Brain microvascular endothelial cell (primary cell): ENCODE results near the gene ACER3.
"Not testable (repeated sequence)": the region's sequence is repeated elsewhere in the genome, so short reads cannot be mapped to it uniquely, and the experiment has no call there.

Source experiments
- DNase-seq: peaks from one replicate; pipeline ENCODE4 v3.0.0-alpha.2; 2020
- H3K27ac ChIP-seq: fragments of 250-450 bp; sonication (Bioruptor Pico); 2 replicates; pipeline ENCODE4 v1.5.1; 2020; ENCODE audit warnings: mild to moderate bottlenecking, moderate library complexity
- H3K27me3 ChIP-seq: fragments of 250-450 bp; sonication (Bioruptor Pico); replicated peaks from 2 replicates; pipeline ENCODE4 v1.5.1; 2020; ENCODE audit warnings: mild to moderate bottlenecking
- H3K36me3 ChIP-seq: fragments of 250-450 bp; sonication (Bioruptor Pico); replicated peaks from 2 replicates; pipeline ENCODE4 v1.5.1; 2020; ENCODE audit warnings: mild to moderate bottlenecking
- H3K4me3 ChIP-seq: 2 replicates; pipeline ENCODE4 v1.5.1; 2011; ENCODE audit warnings: low read depth, mild to moderate bottlenecking, control low read depth, low read length, moderate library complexity
- in situ Hi-C: cut with HindIII; loops from 2 replicates; pipeline ENCODE4 v1.10.0; 2017; ENCODE audit warnings: low sequenced_read_pairs, low pct_ligation_motif_present
- TF ChIP-seq, protein P1 (sequence below): IDR thresholded peaks from 2 replicates; pipeline ENCODE4 v1.5.1; 2011; ENCODE audit warnings: low read depth, mild to moderate bottlenecking, moderate library complexity, low read length, control low read depth, inconsistent platforms; ENCODE audit errors: missing control alignments

ACER3 gene

DNA sequence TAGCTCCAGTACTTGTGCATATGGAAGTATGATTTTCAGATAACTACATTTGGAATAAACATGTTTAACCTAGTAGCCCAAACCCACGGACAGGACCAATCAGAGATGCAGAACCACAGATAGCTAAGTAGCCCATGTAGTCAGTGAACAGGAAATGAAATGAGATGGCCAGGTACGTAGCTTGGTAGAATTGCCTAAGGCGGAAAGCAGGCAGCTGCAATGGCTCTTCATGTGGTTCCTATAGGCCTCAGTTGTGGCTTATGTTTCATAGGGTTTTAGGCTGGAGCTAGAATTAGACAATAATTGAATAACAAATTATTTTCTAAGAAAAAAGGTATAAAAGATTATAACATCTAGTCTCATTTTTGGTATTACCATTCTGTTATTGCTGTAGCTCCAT lies 87.1 kb downstream of the ACER3 start:
- Histone ChIP-seq H3K36me3 (no peaks in the 10 kb centered on the region), H3K4me3 (no peak overlapping the region), H3K27me3 (no peaks in the 10 kb centered on the region), H3K27ac (no peak overlapping the region)
- in situ Hi-C loops, result no loop called here
- no peak for DNase-seq
- TF ChIP-seq, protein P1, sequence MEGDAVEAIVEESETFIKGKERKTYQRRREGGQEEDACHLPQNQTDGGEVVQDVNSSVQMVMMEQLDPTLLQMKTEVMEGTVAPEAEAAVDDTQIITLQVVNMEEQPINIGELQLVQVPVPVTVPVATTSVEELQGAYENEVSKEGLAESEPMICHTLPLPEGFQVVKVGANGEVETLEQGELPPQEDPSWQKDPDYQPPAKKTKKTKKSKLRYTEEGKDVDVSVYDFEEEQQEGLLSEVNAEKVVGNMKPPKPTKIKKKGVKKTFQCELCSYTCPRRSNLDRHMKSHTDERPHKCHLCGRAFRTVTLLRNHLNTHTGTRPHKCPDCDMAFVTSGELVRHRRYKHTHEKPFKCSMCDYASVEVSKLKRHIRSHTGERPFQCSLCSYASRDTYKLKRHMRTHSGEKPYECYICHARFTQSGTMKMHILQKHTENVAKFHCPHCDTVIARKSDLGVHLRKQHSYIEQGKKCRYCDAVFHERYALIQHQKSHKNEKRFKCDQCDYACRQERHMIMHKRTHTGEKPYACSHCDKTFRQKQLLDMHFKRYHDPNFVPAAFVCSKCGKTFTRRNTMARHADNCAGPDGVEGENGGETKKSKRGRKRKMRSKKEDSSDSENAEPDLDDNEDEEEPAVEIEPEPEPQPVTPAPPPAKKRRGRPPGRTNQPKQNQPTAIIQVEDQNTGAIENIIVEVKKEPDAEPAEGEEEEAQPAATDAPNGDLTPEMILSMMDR, result no peak

GRCh38 chr11:76955459-76956114 lies 94.9 kb downstream of the ACER3 start:
- in situ Hi-C loops, result no loop called here
- TF ChIP-seq, protein P1, result no peak
- Histone ChIP-seq H3K36me3 (no peaks in the 10 kb centered on the region), H3K27me3 (no peaks in the 10 kb centered on the region), H3K4me3 (no peak overlapping the region), H3K27ac (no peak overlapping the region)
- no peak for DNase-seq

DNA sequence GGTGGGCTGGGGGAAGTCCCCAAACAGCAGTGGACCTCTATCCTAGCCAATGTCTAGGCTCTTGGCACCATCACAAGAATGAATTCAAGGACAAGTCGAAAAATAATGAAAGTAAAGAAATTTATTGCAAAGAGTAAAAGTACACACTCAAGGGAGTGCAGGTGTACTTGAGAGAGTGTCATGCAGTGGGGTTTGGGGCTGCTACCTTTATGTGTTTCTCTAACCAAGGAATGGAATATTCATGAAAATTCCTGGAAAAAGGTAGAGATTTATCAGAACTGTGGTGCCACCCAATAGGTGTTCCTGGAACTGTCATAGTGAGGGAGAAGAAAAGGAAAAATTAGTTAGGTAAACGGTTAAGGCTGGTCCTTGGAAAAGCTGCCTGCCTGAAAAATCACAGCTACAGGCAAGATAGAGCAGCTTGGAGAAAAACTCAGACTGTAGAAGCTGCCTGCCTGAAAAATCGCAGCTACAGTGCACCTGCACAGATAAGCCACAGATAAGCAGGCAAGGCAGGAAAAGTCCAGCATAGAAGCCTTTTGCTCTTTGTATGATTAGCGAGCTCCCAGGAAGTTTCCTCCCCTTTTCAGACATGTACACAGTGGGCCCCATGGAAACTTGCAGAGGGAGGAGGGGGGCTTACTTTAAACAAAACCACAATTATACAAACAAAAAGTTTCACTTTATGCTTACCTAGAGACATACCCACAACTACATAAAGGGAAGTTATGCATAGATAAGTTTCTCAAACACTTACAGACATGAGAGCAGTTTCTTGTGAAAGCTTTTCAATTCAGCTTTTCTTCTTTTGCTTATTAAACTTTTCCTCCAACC lies 102.1 kb downstream of the ACER3 start:
- in situ Hi-C loops, result no loop called here

GRCh38 chr11:76963417-76964168 lies 102.9 kb downstream of the ACER3 start:
- H3K27ac ChIP-seq, DNase-seq, H3K4me3 ChIP-seq, H3K36me3 ChIP-seq, H3K27me3 ChIP-seq, in situ Hi-C loops: not testable (repeated sequence)

More for the DNA sequence above, 102.1 kb downstream of the ACER3 start:
- no peak overlapping the region for H3K27ac ChIP-seq
- no peaks in the 10 kb centered on the region for H3K36me3 ChIP-seq
- no peaks in the 10 kb centered on the region for H3K27me3 ChIP-seq
- H3K4me3 ChIP-seq, result no peak overlapping the region
- DNase-seq, result no peak
- TF ChIP-seq, protein P1, result no peak

DNA sequence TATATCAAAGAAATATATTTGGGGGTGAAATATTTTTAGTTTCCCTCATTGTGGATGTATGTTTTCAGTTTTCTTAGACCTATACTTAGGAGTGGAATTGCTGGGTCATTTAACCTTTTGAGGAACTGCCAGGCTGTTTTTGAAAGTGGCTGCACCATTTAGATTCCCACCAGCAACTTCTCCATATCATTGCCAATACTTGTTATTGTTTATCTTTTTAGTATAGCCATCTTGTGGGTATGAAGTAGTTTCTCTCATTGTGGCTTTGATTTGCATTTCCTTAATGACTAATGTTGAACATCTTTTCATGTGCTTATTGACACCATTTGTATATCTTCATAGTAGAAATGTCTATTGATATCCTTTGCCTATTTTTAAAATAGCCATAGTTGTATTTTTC lies 111.3 kb downstream of the ACER3 start:
- DNase-seq, result no peak
- Histone ChIP-seq H3K27ac (no peak overlapping the region), H3K27me3 (no peaks in the 10 kb centered on the region), H3K36me3 (no peaks in the 10 kb centered on the region), H3K4me3 (no peak overlapping the region)
- in situ Hi-C loops, result no loop called here
- TF ChIP-seq, protein P1, result no peak

- Histone ChIP-seq H3K27me3 (no peaks in the 10 kb centered on the region), H3K27ac (no peak overlapping the region), H3K4me3 (no peak overlapping the region), H3K36me3 (no peaks in the 10 kb centered on the region)
- TF ChIP-seq, protein P1, result no peak
- in situ Hi-C loops, result no loop called here
- no peak for DNase-seq
These were observed 113.6 kb downstream of the ACER3 start for GRCh38 chr11:76974179-76974891.
